GM23338 (cell line): ENCODE data around the gene FLVCR1. TPM values are rescaled to one million over a fixed set of nuclear protein-coding genes. Genes with fewer than 3 reads are reported as not detected.

ENCODE experiments used
- ATAC-seq: fragments of 200-7000 bp; cut with Tn5 transposase; 3 replicates; pipeline ENCODE4 v1.9.1; 2020
- DNase-seq: peaks from one replicate; pipeline ENCODE4 v3.0.0-alpha.2; 2015; ENCODE audit warnings: low spot score
- H2AFZ ChIP-seq: fragments of 200-600 bp; sonication (generic); 2 replicates; pipeline ENCODE4 v1.8.0; 2016; ENCODE audit warnings: antibody characterized with exemption, mild to moderate bottlenecking, moderate library complexity
- H3F3A ChIP-seq: fragments of 200-600 bp; sonication (generic); replicated peaks from 2 replicates; pipeline ENCODE4 v1.8.0; 2017; ENCODE audit warnings: antibody characterized with exemption, mixed run types, low read depth
- H3K27ac ChIP-seq: fragments of 200-600 bp; sonication (generic); 2 replicates; pipeline ENCODE4 v1.6.1; 2016; ENCODE audit warnings: low read depth
- H3K27me3 ChIP-seq: fragments of 200-600 bp; sonication (generic); 2 replicates; pipeline ENCODE4 v1.8.0; 2016; ENCODE audit warnings: mild to moderate bottlenecking, mixed run types, moderate library complexity; ENCODE audit not compliant: insufficient read depth
- H3K36me3 ChIP-seq: fragments of 200-600 bp; sonication (generic); 2 replicates; pipeline ENCODE4 v1.8.0; 2016; ENCODE audit warnings: mild to moderate bottlenecking; ENCODE audit not compliant: insufficient read depth
- H3K4me1 ChIP-seq: fragments of 200-600 bp; sonication (generic); 2 replicates; pipeline ENCODE4 v1.8.0; 2016; ENCODE audit warnings: mild to moderate bottlenecking, moderate library complexity; ENCODE audit not compliant: insufficient read depth
- H3K4me2 ChIP-seq: fragments of 200-600 bp; sonication (generic); 2 replicates; pipeline ENCODE4 v1.7.1; 2017; ENCODE audit warnings: mixed run types
- H3K4me3 ChIP-seq: fragments of 200-600 bp; sonication (generic); 2 replicates; pipeline ENCODE4 v1.6.1; 2016; ENCODE audit warnings: mixed run types
- H3K79me2 ChIP-seq: fragments of 200-600 bp; sonication (generic); replicated peaks from 2 replicates; pipeline ENCODE4 v1.8.0; 2017; ENCODE audit warnings: mild to moderate bottlenecking; ENCODE audit not compliant: insufficient read depth
- H3K9me2 ChIP-seq: fragments of 200-600 bp; sonication (generic); 2 replicates; pipeline ENCODE4 v1.8.0; 2017; ENCODE audit not compliant: insufficient read depth
- H4K20me1 ChIP-seq: fragments of 200-600 bp; sonication (generic); replicated peaks from 2 replicates; pipeline ENCODE4 v1.8.0; 2017; ENCODE audit warnings: mild to moderate bottlenecking; ENCODE audit not compliant: insufficient read depth
- H3K27ac Mint-ChIP-seq: 2 replicates; pipeline ENCODE4 v1.8.0; 2020; ENCODE audit warnings: inconsistent platforms, mild to moderate bottlenecking, moderate library complexity, mixed read lengths
- H3K27me3 Mint-ChIP-seq: 3 replicates; pipeline ENCODE4 v1.8.0; 2022; ENCODE audit warnings: low read depth, mild to moderate bottlenecking, moderate library complexity, mixed read lengths, inconsistent platforms; ENCODE audit not compliant: insufficient read depth, poor library complexity
- H3K36me3 Mint-ChIP-seq: 3 replicates; pipeline ENCODE4 v1.8.0; 2021; ENCODE audit warnings: low read depth, mild to moderate bottlenecking, inconsistent platforms, moderate library complexity, mixed read lengths
- H3K4me1 Mint-ChIP-seq: 3 replicates; pipeline ENCODE4 v1.8.0; 2020; ENCODE audit warnings: mild to moderate bottlenecking, inconsistent platforms, mixed read lengths
- H3K4me3 Mint-ChIP-seq: 3 replicates; pipeline ENCODE4 v1.8.0; 2021; ENCODE audit warnings: moderate library complexity, mild to moderate bottlenecking, inconsistent platforms, mixed read lengths
- H3K9me3 Mint-ChIP-seq: 3 replicates; pipeline ENCODE4 v1.8.0; 2020; ENCODE audit warnings: moderate library complexity, mild to moderate bottlenecking, inconsistent platforms, mixed read lengths
- CREB1 ChIP-seq: fragments of 250-450 bp; sonication (Bioruptor Pico); IDR thresholded peaks from 2 replicates; pipeline ENCODE4 v1.5.0; 2020; ENCODE audit warnings: low read depth, mild to moderate bottlenecking, moderate library complexity
- ETS1 ChIP-seq: IDR thresholded peaks from 2 replicates; pipeline ENCODE4 v1.6.1; 2016; ENCODE audit warnings: antibody characterized with exemption
- POLR2AphosphoS5 ChIP-seq: IDR thresholded peaks from 2 replicates; pipeline ENCODE4 v1.6.1; 2016; ENCODE audit warnings: antibody characterized with exemption, low read depth
- long read RNA-seq: library from polyadenylated mRNA; unstranded; transcript quantifications from one replicate; pipeline ENCODE4 v2.0.0, GENCODE V29; 2020; ENCODE audit not compliant: unreplicated experiment
- polyA plus RNA-seq: library from polyadenylated mRNA; unstranded; fragments of >200 nt; fragmentation: Nextera tagmentation; extraction: Ambion mirVana; gene quantifications from 2 replicates; pipeline ENCODE4 v1.2.1, GENCODE V29; 2016
- total RNA-seq: library from RNA; depleted of rRNA; stranded (reverse); fragments of >200 nt; shearing (Covaris generic); gene quantifications from 2 replicates; pipeline ENCODE4 v1.2.3, GENCODE V29; 2014; rRNA removed
- TF ChIP-seq, protein P1 (sequence below): fragments of 250-450 bp; sonication (Bioruptor Pico); IDR thresholded peaks from 2 replicates; pipeline ENCODE4 v1.5.0; 2020; ENCODE audit warnings: mild to moderate bottlenecking, moderate library complexity

Gene FLVCR1
- 93.5 and 103 TPM in 2 replicates for total RNA-seq
- polyA plus RNA-seq: 60.2 and 60.5 TPM in 2 replicates
- long read RNA-seq, full-length matches to known transcripts: 3 of 8 reads
- long read RNA-seq, partial matches to known transcripts: 1 of 8 reads
- long read RNA-seq, other reads (novel, unspliced or antisense): 4 of 8 reads

GRCh38 chr1:212857992-212858460 is at the start of gene FLVCR1:
Gene FLVCR1, plus strand, starts transcription at chr1:212858275. Its CDS starts 178 bp downstream, at chr1:212858453.
- Mint-ChIP-seq H3K27ac (peak within 1 kb of the TSS; percentile 93), H3K9me3 (peaks cover 5% of the 10 kb centered on the region), H3K36me3 (peaks cover 18% of the 10 kb centered on the region), H3K4me3 (no peak within 1 kb of the TSS; the same call in 2 of the 3 replicates), H3K4me1 (peaks cover 30% of the 10 kb centered on the region), H3K27me3 (peaks cover 16% of the 10 kb centered on the region)
- peak within 1 kb of the TSS; percentile 92 for H3K4me2 ChIP-seq
- ATAC-seq: peak; percentile 92
- TF ChIP-seq, protein P1, sequence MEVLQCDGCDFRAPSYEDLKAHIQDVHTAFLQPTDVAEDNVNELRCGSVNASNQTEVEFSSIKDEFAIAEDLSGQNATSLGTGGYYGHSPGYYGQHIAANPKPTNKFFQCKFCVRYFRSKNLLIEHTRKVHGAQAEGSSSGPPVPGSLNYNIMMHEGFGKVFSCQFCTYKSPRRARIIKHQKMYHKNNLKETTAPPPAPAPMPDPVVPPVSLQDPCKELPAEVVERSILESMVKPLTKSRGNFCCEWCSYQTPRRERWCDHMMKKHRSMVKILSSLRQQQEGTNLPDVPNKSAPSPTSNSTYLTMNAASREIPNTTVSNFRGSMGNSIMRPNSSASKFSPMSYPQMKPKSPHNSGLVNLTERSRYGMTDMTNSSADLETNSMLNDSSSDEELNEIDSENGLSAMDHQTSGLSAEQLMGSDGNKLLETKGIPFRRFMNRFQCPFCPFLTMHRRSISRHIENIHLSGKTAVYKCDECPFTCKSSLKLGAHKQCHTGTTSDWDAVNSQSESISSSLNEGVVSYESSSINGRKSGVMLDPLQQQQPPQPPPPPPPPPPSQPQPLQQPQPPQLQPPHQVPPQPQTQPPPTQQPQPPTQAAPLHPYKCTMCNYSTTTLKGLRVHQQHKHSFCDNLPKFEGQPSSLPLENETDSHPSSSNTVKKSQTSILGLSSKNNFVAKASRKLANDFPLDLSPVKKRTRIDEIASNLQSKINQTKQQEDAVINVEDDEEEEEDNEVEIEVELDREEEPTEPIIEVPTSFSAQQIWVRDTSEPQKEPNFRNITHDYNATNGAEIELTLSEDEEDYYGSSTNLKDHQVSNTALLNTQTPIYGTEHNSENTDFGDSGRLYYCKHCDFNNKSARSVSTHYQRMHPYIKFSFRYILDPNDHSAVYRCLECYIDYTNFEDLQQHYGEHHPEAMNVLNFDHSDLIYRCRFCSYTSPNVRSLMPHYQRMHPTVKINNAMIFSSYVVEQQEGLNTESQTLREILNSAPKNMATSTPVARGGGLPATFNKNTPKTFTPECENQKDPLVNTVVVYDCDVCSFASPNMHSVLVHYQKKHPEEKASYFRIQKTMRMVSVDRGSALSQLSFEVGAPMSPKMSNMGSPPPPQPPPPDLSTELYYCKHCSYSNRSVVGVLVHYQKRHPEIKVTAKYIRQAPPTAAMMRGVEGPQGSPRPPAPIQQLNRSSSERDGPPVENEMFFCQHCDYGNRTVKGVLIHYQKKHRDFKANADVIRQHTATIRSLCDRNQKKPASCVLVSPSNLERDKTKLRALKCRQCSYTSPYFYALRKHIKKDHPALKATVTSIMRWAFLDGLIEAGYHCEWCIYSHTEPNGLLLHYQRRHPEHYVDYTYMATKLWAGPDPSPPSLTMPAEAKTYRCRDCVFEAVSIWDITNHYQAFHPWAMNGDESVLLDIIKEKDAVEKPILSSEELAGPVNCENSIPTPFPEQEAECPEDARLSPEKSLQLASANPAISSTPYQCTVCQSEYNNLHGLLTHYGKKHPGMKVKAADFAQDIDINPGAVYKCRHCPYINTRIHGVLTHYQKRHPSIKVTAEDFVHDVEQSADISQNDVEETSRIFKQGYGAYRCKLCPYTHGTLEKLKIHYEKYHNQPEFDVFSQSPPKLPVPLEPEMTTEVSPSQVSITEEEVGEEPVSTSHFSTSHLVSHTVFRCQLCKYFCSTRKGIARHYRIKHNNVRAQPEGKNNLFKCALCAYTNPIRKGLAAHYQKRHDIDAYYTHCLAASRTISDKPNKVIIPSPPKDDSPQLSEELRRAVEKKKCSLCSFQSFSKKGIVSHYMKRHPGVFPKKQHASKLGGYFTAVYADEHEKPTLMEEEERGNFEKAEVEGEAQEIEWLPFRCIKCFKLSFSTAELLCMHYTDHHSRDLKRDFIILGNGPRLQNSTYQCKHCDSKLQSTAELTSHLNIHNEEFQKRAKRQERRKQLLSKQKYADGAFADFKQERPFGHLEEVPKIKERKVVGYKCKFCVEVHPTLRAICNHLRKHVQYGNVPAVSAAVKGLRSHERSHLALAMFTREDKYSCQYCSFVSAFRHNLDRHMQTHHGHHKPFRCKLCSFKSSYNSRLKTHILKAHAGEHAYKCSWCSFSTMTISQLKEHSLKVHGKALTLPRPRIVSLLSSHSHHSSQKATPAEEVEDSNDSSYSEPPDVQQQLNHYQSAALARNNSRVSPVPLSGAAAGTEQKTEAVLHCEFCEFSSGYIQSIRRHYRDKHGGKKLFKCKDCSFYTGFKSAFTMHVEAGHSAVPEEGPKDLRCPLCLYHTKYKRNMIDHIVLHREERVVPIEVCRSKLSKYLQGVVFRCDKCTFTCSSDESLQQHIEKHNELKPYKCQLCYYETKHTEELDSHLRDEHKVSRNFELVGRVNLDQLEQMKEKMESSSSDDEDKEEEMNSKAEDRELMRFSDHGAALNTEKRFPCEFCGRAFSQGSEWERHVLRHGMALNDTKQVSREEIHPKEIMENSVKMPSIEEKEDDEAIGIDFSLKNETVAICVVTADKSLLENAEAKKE (CRISPR knock-in tag): no peak
- TF ChIP-seq ETS1 (peak; percentile 53; the same call in 1 of the 2 replicates), CREB1 (CRISPR knock-in tag) (peak; percentile 80), POLR2AphosphoS5 (peak; percentile 98)
- H3F3A ChIP-seq: peaks cover 23% of the 10 kb centered on the region; the same call in 1 of the 2 replicates
- no peaks in the 10 kb centered on the region; the same call in 1 of the 2 replicates for H3K9me2 ChIP-seq
- peaks cover 44% of the 10 kb centered on the region for H4K20me1 ChIP-seq
- peaks cover 100% of the 10 kb centered on the region for H3K79me2 ChIP-seq
- peak; percentile 99 for DNase-seq
- peaks cover 38% of the 10 kb centered on the region for H3K4me1 ChIP-seq
- no peaks in the 10 kb centered on the region for H3K27me3 ChIP-seq
- peak within 1 kb of the TSS; percentile 86 for H3K4me3 ChIP-seq
- H3K36me3 ChIP-seq: peaks cover 20% of the 10 kb centered on the region
- H3K27ac ChIP-seq: peak within 1 kb of the TSS; percentile 76
- H2AFZ ChIP-seq: no peak within 1 kb of the TSS
